Measurements from ENCODE around the gene B3GLCT. TPM values are rescaled to one million over a fixed set of nuclear protein-coding genes. Genes with fewer than 3 reads are reported as not detected.

Gene B3GLCT
- total RNA-seq, 4 donors from 2014 or later = 2.3 to 9.2 (median 7.1) TPM

DNA sequence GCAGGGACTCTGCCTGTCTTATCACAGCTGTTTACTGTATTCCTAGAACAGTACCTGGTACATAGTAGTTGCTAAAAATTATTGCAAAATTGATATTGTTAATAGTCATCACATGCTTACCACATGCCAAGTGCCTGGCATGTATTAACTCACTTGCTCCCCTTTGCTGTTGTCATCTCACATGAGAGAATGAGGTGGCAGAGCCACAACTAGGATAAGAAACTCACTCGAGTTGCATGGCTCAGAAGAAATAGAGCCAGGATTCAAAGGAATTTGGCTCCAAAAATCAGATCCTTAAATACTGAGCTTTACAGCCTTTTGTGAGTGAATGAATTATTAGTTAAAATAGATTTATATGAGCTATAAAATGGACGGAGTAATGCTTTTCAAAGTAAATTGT lies 42.6 kb downstream of the B3GLCT start:
- TF ChIP-seq, protein P1, sequence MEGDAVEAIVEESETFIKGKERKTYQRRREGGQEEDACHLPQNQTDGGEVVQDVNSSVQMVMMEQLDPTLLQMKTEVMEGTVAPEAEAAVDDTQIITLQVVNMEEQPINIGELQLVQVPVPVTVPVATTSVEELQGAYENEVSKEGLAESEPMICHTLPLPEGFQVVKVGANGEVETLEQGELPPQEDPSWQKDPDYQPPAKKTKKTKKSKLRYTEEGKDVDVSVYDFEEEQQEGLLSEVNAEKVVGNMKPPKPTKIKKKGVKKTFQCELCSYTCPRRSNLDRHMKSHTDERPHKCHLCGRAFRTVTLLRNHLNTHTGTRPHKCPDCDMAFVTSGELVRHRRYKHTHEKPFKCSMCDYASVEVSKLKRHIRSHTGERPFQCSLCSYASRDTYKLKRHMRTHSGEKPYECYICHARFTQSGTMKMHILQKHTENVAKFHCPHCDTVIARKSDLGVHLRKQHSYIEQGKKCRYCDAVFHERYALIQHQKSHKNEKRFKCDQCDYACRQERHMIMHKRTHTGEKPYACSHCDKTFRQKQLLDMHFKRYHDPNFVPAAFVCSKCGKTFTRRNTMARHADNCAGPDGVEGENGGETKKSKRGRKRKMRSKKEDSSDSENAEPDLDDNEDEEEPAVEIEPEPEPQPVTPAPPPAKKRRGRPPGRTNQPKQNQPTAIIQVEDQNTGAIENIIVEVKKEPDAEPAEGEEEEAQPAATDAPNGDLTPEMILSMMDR (IDR thresholded peaks at IDR 0.05) = no peak
- Histone ChIP-seq H3K27ac (no peak overlapping the region), H3K27me3 (no peaks in the 10 kb centered on the region), H3K36me3 (no peaks in the 10 kb centered on the region), H3K9me3 (no peaks in the 10 kb centered on the region), H3K4me3 (no peak overlapping the region), H3K4me1 (no peaks in the 10 kb centered on the region)
- no peak for DNase-seq
- intact Hi-C loops (cut with DNase I) = no loop called here
- 47 to 49% methylated on average over 2 of the region's 2 CpGs for WGBS, 2 donors

DNA sequence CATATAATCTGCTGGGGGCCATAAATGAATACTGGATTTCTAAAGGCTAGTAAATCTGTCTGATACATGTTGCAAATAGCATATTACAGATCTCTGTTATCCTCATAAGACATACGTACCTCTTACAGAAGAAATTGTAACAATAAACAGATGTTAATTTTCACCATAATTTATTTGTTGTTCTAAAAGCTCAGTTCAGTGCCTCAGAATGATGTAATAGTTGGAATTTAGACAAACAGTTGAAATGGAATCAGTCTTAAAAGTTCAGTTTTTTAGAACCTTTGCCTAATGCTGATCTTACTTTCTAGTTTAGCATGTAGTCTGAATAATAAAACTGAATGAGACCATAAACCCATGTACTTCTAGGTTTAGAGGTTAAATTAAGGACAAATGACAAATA lies 43.1 kb downstream of the B3GLCT start:
- Histone ChIP-seq H3K27ac (no peak overlapping the region), H3K27me3 (no peaks in the 10 kb centered on the region), H3K36me3 (no peaks in the 10 kb centered on the region), H3K4me1 (no peaks in the 10 kb centered on the region), H3K4me3 (no peak overlapping the region), H3K9me3 (no peaks in the 10 kb centered on the region)
- no peak for DNase-seq
- WGBS, 2 donors = 82 to 95% methylated on average over 1 of the region's 1 CpG
- intact Hi-C loops (cut with DNase I) = no loop called here
- TF ChIP-seq, protein P1 (IDR thresholded peaks at IDR 0.05) = no peak
- no peak for TF ChIP-seq POLR2A (IDR thresholded peaks at IDR 0.05)

DNA sequence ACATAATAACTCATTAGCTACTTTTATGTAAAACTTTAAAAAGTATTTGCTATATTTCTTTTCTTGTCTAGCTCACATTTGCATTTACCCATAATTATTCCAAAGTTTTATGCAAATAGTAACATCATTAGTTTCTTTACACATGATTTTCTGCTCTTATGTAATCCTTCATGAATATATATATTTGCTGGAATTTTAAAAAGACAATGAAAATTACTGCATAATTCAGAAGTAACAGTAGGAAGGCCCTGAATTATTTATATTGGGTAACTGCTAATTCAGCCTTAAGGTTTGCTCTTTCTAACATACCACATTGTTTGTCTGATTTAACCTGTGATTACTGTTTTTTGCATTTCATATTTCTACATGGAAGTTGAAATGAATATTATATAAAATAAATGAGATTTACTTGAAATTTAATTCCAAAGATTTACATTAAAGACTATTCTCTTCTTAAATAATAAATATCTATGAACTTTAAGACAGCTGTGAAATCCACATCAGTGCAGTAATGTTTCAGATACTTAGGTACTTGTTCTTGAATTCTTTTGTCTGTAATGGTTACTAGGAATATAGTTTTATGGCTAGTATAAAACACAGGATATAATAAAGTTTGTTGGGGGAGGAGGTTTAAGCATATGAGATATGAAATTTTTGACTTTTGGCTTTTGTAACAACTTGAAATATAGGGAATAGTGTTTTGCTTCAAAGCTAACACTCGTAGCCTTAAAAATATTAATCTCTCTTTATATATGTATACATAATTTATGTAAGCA lies 46.0 kb downstream of the B3GLCT start:
- no peak for DNase-seq
- H3K27ac ChIP-seq = no peak overlapping the region
- intact Hi-C loops (cut with DNase I) = no loop called here
- no peak overlapping the region for H3K4me3 ChIP-seq
- H3K27me3 ChIP-seq = no peaks in the 10 kb centered on the region
- H3K9me3 ChIP-seq = no peaks in the 10 kb centered on the region
- no peaks in the 10 kb centered on the region for H3K4me1 ChIP-seq
- TF ChIP-seq POLR2A (IDR thresholded peaks at IDR 0.05) = no peak
- TF ChIP-seq, protein P1 (IDR thresholded peaks at IDR 0.05) = no peak
- peaks cover 0 to 19% (median 0%) of the 10 kb centered on the region in 3 donors for H3K36me3 ChIP-seq
- 90% methylated on average over 1 of the region's 1 CpG for WGBS, 2 donors

DNA sequence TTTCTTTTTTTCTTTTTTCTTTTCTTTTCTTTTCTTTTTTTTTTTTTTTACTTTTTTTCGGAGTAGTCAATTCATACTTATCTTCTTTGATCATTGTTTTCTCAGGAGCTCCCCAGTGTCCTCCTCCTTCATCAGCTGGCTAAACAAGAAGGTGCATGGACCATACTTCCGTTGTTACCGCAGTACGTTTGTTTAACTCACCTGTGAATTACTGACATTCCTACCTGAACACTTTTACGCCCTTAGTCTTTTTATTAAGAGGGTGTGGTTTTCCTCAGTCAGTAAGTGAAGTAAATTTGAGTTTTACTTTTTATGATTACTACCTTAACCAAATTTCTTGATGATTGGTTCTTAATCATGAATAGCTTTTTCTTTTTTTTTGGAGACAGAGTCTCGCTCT lies 47.1 kb downstream of the B3GLCT start:
- Histone ChIP-seq H3K4me1 (no peaks in the 10 kb centered on the region), H3K9me3 (no peaks in the 10 kb centered on the region), H3K27ac (no peak overlapping the region), H3K4me3 (no peak overlapping the region), H3K36me3 (peaks cover 0 to 27% (median 0%) of the 10 kb centered on the region in 3 donors), H3K27me3 (no peaks in the 10 kb centered on the region)
- 94 to 95% methylated on average over 6 of the region's 6 CpGs for WGBS, 2 donors
- no peak for TF ChIP-seq POLR2A (IDR thresholded peaks at IDR 0.05)
- TF ChIP-seq, protein P1 (IDR thresholded peaks at IDR 0.05) = no peak
- intact Hi-C loops (cut with DNase I) = no loop called here
- DNase-seq = no peak

DNA sequence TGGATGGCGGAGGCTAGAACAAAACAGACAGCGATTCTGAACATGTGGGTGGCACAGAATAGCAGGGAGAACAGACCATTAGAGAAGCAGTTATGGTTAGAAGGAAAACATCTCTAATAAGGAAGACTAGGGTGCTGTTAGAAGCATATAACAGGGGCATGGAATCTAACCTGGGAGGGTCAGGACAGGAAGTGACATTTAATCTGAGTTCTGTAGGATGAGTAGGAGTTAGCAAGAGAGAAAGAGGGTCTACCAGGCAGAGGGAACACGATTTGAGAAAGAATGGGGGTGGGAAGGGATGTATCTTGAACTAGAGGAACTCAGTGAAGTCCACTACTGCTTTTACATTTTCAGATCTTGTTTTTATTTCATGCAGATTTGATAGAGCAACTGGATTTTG lies 48.6 kb downstream of the B3GLCT start:
- Histone ChIP-seq H3K27me3 (no peaks in the 10 kb centered on the region), H3K9me3 (no peaks in the 10 kb centered on the region), H3K27ac (no peak overlapping the region), H3K36me3 (peaks cover 0 to 27% (median 0%) of the 10 kb centered on the region in 3 donors), H3K4me3 (no peak overlapping the region), H3K4me1 (no peaks in the 10 kb centered on the region)
- DNase-seq = no peak
- no peak for TF ChIP-seq POLR2A (IDR thresholded peaks at IDR 0.05)
- TF ChIP-seq, protein P1 (IDR thresholded peaks at IDR 0.05) = no peak
- WGBS, 2 donors = 80 to 84% methylated on average over 3 of the region's 3 CpGs
- intact Hi-C loops (cut with DNase I) = no loop called here

Measured in esophagus squamous epithelium (tissue), 5 donors.